ENCODE data around the gene NEU2.

Gene NEU2

DNA sequence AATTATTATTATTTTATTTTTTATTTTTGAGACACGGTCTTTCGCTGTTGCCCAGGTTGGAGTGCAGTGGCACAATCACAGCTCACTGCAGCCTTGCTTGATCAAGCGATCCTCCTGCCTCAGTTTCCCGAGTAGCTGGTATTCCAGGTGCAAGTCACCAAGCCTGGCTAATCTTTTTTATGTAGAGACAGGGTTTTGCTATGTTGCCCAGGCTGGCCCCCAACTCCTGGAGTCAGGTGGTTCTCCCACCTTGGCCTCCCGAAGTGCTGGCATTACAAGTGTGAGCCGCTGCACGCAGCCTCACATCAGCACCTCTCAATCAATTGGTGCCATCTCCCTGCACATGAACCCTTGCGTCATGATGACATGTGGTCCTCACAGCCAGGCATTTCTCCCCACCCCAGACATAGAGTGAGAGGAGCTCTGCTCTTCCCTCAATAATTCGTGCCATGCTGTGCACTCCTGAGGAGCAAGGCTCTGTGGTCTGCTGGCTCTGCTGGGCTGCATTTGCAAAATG lies 33.5 kb downstream of the NEU2 start:
- Histone ChIP-seq H3K27me3 (ENCODE audit: control insufficient read depth, insufficient read depth, low read length) (no peaks in the 10 kb centered on the region), H3K36me3 (ENCODE audit: control insufficient read depth, insufficient read depth, low read length) (no peaks in the 10 kb centered on the region), H3K9ac (ENCODE audit: low read length) (no peak overlapping the region), H3K27ac (ENCODE audit: low read depth, low read length) (no peak overlapping the region), H3K4me1 (ENCODE audit: control insufficient read depth, insufficient read depth, low read length) (no peaks in the 10 kb centered on the region), H3K4me3 (ENCODE audit: low read length) (no peak overlapping the region)

DNA sequence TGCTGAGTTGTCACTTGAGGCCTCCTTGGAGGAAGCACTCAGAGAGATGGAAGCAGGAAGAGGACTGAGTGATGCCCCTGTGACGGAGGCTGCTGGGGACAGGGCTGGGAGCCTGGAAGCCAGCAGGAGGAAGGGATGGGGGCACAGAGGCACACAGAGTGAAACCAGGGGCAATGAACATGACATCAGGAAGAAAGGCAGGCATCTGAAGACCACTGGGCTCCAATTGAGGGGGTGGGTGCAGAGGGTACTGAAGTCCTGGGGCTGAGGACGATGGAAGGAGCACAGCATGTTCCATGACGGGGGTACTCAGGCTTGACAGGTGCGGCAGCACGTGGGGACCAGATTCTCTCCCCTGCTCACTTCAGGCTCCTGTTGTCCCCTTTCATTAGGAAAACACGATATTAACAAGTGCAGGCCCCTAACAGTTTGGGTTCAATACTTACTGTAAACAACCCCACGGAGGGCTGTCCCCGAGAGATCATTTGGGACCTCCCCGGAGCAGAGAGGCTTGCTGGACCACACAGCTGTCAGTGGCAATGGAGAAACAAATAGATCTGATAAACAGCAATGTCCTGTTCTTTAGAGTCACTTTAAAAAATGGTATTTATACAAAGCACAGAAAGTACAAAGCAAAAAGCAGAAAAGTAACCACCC lies 36.4 kb downstream of the NEU2 start:
- Histone ChIP-seq H3K36me3 (ENCODE audit: control insufficient read depth, insufficient read depth, low read length) (no peaks in the 10 kb centered on the region), H3K9ac (ENCODE audit: low read length) (no peak overlapping the region), H3K27ac (ENCODE audit: low read depth, low read length) (no peak overlapping the region), H3K27me3 (ENCODE audit: control insufficient read depth, insufficient read depth, low read length) (no peaks in the 10 kb centered on the region), H3K4me3 (ENCODE audit: low read length) (no peak overlapping the region), H3K4me1 (ENCODE audit: control insufficient read depth, insufficient read depth, low read length) (no peaks in the 10 kb centered on the region)

DNA sequence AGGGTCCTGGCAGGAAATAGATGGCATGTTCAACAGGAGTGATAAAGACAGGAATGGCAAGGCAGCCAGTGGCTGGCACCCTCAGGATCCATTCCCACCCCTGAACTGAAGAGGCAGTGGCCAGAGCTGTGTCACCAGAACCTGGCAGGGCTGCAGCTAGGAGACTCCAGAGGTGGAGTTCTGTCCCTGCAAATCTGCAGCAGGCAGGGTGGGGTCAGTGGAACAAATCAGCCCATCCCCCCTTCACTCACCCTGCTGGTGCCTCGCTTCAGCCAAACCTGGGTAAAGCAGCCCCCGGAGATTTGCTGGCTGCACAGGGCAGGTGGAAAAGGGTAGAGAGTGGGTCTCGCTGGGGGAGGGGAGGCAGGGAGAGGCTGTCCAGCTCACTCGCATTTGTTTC lies 40.4 kb downstream of the NEU2 start:
- Histone ChIP-seq H3K27ac (ENCODE audit: low read depth, low read length) (no peak overlapping the region), H3K27me3 (ENCODE audit: control insufficient read depth, insufficient read depth, low read length) (no peaks in the 10 kb centered on the region), H3K9ac (ENCODE audit: low read length) (no peak overlapping the region), H3K4me1 (ENCODE audit: control insufficient read depth, insufficient read depth, low read length) (no peaks in the 10 kb centered on the region), H3K36me3 (ENCODE audit: control insufficient read depth, insufficient read depth, low read length) (no peaks in the 10 kb centered on the region), H3K4me3 (ENCODE audit: low read length) (no peak overlapping the region)

DNA sequence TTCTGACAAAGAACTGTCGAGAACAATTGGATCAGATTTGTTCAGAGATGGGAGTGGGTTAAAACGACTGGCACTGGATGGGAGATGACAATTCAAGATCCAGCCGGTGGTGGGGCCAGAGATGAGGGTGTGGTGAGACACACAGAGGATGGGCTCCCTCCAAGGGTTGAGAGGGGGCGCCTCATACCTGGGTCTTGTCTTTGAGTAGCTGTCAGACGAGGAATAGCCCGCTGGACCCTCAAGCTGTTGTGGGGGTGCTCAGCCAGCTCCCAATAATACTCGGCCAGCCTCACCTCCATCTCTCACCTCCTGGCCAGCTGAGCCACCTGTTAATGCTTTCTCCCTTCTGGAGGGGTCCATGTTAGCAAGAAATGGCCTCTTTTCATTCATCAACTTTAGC lies 41.6 kb downstream of the NEU2 start:
- Histone ChIP-seq H3K4me3 (ENCODE audit: low read length) (no peak overlapping the region), H3K36me3 (ENCODE audit: control insufficient read depth, insufficient read depth, low read length) (no peaks in the 10 kb centered on the region), H3K4me1 (ENCODE audit: control insufficient read depth, insufficient read depth, low read length) (no peaks in the 10 kb centered on the region), H3K27ac (ENCODE audit: low read depth, low read length) (no peak overlapping the region), H3K9ac (ENCODE audit: low read length) (no peak overlapping the region), H3K27me3 (ENCODE audit: control insufficient read depth, insufficient read depth, low read length) (no peaks in the 10 kb centered on the region)

DNA sequence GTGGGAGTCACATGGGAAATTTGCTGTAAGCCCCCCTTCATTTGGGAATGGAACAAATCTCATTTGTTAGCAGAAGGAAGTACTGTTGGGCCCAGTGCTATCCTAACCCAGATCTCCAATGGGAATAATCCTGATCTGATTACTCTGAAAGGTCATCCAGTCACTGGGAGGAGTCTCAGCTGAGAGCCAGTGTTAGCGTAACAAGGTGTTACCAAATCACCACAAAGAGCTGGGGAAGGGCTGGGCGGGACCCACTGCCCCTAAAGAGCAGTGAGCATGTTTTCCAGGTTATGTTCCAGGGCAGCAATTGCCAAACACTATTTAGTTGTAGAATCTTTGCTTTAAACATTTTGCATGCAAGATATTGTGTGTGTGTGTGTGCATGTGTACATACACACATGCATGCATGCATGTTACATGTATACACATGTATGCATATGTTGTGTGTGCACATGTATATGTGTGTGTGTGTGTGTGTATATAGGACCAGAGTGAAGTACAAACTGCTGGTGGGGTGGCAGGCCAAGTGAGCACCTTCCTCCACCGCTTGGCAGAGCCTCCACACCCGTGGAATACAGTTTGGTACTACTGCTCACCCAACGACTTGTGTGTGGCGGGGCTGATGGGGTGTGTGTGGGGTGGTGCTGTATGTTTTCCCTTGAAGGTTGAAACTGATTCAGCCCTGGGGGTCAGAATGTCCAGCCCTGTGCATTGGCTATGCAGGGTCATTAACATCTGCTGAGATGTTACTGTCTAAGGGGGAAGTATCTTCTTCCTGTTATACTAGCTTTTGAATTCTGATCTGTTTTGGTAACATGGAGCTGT lies 42.9 kb downstream of the NEU2 start:
- Histone ChIP-seq H3K27me3 (ENCODE audit: control insufficient read depth, insufficient read depth, low read length) (no peaks in the 10 kb centered on the region), H3K36me3 (ENCODE audit: control insufficient read depth, insufficient read depth, low read length) (no peaks in the 10 kb centered on the region), H3K4me3 (ENCODE audit: low read length) (no peak overlapping the region), H3K27ac (ENCODE audit: low read depth, low read length) (no peak overlapping the region), H3K9ac (ENCODE audit: low read length) (no peak overlapping the region), H3K4me1 (ENCODE audit: control insufficient read depth, insufficient read depth, low read length) (no peaks in the 10 kb centered on the region)

- H3K27me3 ChIP-seq (ENCODE audit: control insufficient read depth, insufficient read depth, low read length), result no peaks in the 10 kb centered on the region
- H3K4me1 ChIP-seq (ENCODE audit: control insufficient read depth, insufficient read depth, low read length), result no peaks in the 10 kb centered on the region
- H3K27ac ChIP-seq (ENCODE audit: low read depth, low read length), result no peak overlapping the region
- no peaks in the 10 kb centered on the region for H3K36me3 ChIP-seq (ENCODE audit: control insufficient read depth, insufficient read depth, low read length)
- no peak overlapping the region for H3K4me3 ChIP-seq (ENCODE audit: low read length)
- no peak overlapping the region for H3K9ac ChIP-seq (ENCODE audit: low read length)
Observed at GRCh38 chr2:233075966-233076339, 43.5 kb downstream of the NEU2 start.

DNA sequence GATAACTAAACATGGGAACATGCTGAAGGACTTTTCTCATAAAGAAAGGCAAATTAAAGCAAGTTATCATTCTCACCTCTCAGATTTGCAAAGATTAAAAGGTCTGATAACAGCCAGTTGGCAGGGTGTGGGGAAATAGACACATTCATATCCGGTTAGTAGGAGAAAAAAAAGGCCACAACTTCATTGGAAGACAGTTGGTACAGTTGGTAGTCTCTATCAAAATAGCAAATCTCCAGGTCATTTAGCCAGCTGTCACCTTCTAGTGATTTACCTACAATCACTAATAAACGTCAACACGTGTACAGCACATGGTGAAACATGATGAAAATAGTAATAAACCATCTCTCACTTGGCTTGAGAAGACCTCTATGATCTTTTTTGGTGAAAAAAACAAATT lies 44.3 kb downstream of the NEU2 start:
- Histone ChIP-seq H3K27me3 (ENCODE audit: control insufficient read depth, insufficient read depth, low read length) (no peaks in the 10 kb centered on the region), H3K4me3 (ENCODE audit: low read length) (no peak overlapping the region), H3K4me1 (ENCODE audit: control insufficient read depth, insufficient read depth, low read length) (no peaks in the 10 kb centered on the region)

DNA sequence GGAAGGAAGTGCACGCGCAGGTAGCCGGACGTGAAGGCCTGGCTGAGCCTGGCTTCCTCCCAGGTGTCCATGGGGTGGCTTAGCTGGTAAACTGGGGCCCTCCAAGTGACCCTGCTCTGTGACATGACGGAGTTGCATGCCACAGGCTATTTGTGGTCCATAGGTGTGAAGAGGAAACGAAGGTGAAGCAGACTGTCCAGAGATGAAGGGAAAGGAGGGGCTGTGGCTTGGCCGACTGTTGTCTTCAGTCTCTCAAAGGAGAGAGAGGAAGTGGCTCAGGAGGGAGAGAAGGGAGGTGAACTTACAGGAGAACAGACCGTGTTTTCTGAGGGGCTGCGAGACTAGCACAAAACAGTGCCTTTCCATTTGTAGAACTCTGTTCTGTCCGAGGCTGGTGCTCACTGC lies 47.0 kb downstream of the NEU2 start:
- H3K27me3 ChIP-seq (ENCODE audit: control insufficient read depth, insufficient read depth, low read length), result no peaks in the 10 kb centered on the region
- H3K4me1 ChIP-seq (ENCODE audit: control insufficient read depth, insufficient read depth, low read length), result no peaks in the 10 kb centered on the region
- no peaks in the 10 kb centered on the region for H3K36me3 ChIP-seq (ENCODE audit: control insufficient read depth, insufficient read depth, low read length)
- H3K4me3 ChIP-seq (ENCODE audit: low read length), result no peak overlapping the region
- no peak overlapping the region for H3K9ac ChIP-seq (ENCODE audit: low read length)
- no peak overlapping the region for H3K27ac ChIP-seq (ENCODE audit: low read depth, low read length)

More for the DNA sequence above, 44.3 kb downstream of the NEU2 start:
- H3K36me3 ChIP-seq (ENCODE audit: control insufficient read depth, insufficient read depth, low read length), result no peaks in the 10 kb centered on the region
- no peak overlapping the region for H3K27ac ChIP-seq (ENCODE audit: low read depth, low read length)
- H3K9ac ChIP-seq (ENCODE audit: low read length), result no peak overlapping the region

DNA sequence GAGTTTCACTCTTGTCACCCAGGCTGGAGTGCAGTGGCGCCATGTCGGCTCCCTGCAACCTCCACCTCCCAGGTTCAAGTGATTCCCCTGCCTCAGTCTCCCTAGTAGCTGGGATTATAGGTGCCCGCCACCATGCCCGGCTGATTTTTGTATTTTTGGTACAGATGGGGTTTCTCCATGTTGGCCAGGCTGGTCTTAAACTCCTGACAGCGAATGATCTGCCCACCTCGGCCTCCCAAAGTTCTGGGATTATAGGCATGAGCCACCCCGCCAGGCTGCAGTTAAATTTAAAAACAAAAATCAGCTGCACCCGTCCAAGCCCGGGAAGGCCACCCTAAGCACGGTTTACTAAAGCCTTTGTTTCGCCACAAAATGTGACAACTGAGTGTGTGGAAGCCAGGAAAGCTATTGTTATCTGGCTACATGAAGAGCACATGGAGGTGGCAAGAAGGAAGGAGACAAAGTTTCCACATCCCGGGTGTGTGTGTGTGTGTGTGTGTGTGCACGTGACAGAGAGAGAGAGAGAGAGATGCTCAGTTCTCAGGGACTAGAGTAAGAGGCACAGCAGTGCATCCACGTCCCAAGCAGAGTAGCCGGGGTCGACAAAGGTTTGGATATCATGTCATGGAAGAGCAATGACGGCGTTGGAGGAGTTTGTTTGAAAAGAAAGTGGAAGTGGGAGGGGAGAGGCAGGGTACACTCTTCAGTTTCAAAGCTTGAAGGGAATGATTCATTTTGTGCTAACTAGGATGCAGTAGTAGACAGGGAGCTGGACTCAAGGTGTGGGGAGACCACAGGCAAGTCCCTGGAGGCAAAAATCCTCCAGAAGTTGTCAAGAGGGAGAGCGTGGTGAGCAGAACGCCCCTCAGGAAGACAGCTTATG lies 47.7 kb downstream of the NEU2 start:
- Histone ChIP-seq H3K27me3 (ENCODE audit: control insufficient read depth, insufficient read depth, low read length) (no peaks in the 10 kb centered on the region), H3K36me3 (ENCODE audit: control insufficient read depth, insufficient read depth, low read length) (no peaks in the 10 kb centered on the region), H3K27ac (ENCODE audit: low read depth, low read length) (no peak overlapping the region), H3K9ac (ENCODE audit: low read length) (no peak overlapping the region), H3K4me1 (ENCODE audit: control insufficient read depth, insufficient read depth, low read length) (no peaks in the 10 kb centered on the region), H3K4me3 (ENCODE audit: low read length) (no peak overlapping the region)

GRCh38 chr2:233080836-233081229 lies 48.4 kb downstream of the NEU2 start:
- Histone ChIP-seq H3K27me3 (ENCODE audit: control insufficient read depth, insufficient read depth, low read length) (no peaks in the 10 kb centered on the region), H3K4me3 (ENCODE audit: low read length) (no peak overlapping the region), H3K36me3 (ENCODE audit: control insufficient read depth, insufficient read depth, low read length) (no peaks in the 10 kb centered on the region), H3K27ac (ENCODE audit: low read depth, low read length) (no peak overlapping the region), H3K9ac (ENCODE audit: low read length) (no peak overlapping the region), H3K4me1 (ENCODE audit: control insufficient read depth, insufficient read depth, low read length) (no peaks in the 10 kb centered on the region)

DNA sequence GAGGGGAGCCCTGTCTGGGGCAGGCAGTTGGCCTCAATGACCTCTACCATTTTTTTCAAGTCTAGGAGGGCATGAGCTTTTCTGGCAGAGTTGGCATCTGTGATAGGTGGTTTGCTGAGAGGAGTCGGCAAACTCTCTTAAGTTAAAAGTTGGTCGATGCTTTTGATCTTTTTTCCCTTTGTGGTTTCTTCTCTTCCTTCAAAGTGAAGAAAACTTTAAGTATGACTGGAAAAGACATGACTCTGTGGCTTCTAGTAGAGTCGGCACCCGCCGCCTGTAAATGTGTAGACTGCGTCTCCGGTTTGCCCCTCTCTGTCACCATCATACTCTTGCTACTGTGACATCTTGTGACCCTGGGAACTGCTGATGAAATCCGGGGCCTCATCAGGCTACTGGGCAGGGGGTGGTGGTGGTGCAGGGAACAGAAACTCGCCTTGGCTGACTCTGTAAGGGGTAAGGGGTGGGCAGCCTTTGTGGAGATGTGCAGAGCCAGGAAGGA lies 48.8 kb downstream of the NEU2 start:
- no peaks in the 10 kb centered on the region for H3K27me3 ChIP-seq (ENCODE audit: control insufficient read depth, insufficient read depth, low read length)
- no peak overlapping the region for H3K4me3 ChIP-seq (ENCODE audit: low read length)
- H3K36me3 ChIP-seq (ENCODE audit: control insufficient read depth, insufficient read depth, low read length), result no peaks in the 10 kb centered on the region
- H3K4me1 ChIP-seq (ENCODE audit: control insufficient read depth, insufficient read depth, low read length), result no peaks in the 10 kb centered on the region
- H3K27ac ChIP-seq (ENCODE audit: low read depth, low read length), result no peak overlapping the region
- no peak overlapping the region for H3K9ac ChIP-seq (ENCODE audit: low read length)

DNA sequence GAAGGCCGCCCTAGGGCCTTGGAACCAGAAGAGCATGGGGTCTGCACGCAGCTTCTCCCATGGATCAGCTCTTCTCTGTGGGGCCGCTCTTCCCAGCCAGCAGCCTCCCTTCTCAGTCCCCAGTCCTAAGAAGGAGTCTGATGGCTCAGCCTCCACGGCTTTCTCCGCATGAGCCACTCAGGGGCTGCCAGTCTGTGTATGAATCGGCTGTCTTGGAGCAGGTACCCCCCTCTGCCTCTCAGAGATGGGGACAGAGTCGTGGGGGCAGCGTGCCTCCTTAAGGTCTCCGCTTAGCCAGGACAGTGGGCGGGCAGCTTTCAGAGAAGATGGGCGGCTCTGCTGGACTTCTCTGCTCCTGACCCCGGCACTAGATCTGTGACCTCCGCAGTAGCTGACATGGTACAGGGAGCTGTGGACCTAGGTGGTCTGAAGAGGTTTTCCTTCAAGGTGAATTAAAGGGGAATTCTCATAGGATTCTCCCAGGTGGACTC lies 49.3 kb downstream of the NEU2 start:
- H3K36me3 ChIP-seq (ENCODE audit: control insufficient read depth, insufficient read depth, low read length), result no peaks in the 10 kb centered on the region
- H3K27ac ChIP-seq (ENCODE audit: low read depth, low read length), result no peak overlapping the region
- no peaks in the 10 kb centered on the region for H3K27me3 ChIP-seq (ENCODE audit: control insufficient read depth, insufficient read depth, low read length)
- H3K4me1 ChIP-seq (ENCODE audit: control insufficient read depth, insufficient read depth, low read length), result no peaks in the 10 kb centered on the region
- H3K4me3 ChIP-seq (ENCODE audit: low read length), result no peak overlapping the region
- no peak overlapping the region for H3K9ac ChIP-seq (ENCODE audit: low read length)
